GM19035 (cell line): ENCODE measurements around the gene RHOF.
"Not testable (repeated sequence)": the region's sequence is repeated elsewhere in the genome, so short reads cannot be mapped to it uniquely, and the experiment has no call there.

Experiments
- ATAC-seq: cut with Tn5 transposase; IDR thresholded peaks from one replicate; pipeline ENCODE4 v1.9.1; 2021; ENCODE audit not compliant: unreplicated experiment

The RHOF gene

DNA sequence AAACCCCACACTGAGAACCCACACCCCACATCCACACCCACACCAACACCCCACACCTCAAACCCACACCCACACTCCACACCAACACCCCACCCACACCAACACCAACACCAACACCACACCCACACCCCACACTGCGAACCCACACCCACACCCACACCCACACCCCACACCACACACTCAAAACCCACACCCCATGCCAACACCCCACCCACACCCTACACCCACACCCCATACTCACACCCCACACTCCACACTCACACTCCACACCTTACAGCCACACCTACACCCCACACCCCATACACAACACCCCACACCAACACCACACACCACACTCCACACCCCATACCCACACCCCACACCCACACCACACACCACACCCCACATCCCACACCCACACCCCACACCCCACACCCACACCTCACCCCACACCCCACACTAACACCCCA, 43.0 kb downstream of the RHOF start:
- no peak for ATAC-seq

DNA sequence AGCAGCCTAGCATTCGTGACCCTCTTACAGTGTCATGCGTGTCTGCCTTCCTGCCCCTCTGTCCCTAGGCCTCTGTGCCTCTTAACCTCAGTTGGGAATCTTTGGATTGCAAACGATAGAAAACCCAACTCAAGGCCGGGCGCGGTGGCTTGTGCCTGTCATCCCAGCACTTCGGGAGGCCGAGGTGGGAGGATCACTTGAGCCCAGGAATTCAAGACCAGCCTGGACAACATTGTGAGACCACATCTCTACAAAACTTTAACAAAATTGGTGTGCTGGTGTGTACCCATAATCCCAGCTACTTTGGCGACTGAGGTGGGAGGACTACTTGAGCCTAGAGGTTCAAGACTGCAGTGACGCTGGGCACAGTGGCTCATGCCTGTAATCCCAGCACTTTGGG, 44.2 kb downstream of the RHOF start:
- ATAC-seq, result no peak

DNA sequence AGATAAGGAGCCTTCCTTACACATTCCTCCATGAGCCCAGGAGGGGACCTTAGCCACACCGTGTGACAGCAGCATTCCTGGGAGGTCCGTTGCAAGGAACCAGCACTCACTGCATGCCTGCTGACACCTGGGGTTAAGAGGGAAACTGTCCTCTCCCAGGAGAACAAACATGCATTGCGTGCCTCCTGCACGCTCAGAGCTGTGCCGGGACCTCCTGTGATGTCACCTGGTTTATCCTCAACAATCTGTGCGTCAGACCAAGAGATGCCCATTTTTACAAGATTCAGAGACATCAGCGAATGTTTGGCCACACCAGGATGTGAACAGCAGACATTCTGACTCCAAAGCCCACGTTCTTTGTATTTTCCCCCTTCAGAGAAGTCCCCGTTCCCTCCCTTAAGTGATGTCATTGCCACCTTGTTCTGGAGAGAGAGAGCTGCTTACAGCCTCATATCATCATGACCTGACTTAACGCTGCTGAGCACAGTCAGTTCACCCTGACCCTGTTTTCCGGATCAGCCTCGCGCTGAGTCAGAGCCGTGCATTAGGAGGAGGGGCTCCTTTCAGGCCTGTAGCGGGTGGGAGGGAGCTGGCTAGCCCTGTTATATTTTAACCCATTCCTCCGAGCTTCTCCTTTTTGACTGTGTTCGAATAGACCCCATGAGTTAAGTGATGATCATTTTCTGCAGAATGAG, 44.8 kb downstream of the RHOF start:
- ATAC-seq, result no peak

- ATAC-seq, result no peak
Measured at GRCh38 chr12:121748218-121748570, 45.3 kb downstream of the RHOF start.

DNA sequence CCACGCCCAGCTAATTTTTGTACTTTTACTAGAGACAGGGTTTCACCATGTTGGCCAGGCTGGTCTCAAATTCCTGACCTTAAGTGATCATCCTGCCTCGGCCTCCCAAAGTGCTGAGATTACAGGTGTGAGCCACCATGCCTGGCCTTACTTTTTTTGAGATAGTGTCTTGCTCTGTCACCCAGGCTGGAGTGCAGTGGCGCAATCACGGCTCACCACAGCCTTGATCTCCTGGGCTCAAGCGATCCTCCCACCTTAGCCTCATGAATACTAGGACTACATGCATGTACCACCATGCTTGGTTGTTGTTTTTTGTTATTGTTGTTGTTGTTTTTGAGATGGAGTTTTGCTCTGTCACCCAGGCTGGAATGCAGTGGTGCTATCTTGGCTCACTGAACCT, 47.9 kb downstream of the RHOF start:
- not testable (repeated sequence) for ATAC-seq

DNA sequence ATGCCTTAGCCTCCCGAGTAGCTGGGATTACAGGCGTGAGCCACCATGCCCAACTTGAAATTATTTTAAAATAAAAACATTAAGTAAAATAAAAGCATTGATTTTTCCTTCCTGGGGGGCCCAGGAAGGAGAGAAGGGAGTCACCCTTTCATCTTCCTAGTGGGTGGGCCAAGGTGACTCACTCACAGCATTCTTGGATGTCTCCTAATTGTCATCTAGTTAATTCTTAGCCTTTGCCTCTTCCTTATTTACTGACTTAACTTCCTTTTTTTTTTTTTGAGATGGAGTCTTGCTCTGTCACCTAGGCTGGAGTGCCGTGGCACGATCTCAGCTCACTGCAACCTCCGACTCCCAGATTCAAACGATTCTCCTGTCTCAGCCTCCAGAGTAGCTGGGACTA, 51.7 kb downstream of the RHOF start:
- no peak for ATAC-seq

DNA sequence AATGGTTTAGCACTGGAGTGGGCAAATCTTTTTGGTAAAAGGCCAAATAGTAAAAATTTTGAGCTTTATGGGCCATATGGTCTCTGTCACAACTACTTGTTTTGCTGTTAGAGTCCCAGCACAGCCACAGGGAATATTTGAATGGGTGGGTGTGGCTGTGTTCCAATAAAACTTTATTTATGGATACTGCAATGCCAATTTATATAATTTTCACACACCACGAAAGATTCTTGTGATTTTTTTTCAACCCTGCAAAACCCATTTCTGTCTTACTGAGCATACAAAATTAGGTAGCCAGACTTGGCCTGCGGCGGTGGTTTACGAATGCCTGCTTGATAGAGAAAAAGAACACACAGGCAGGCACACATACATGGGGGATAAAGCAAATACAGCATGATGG, 52.6 kb downstream of the RHOF start:
- no peak for ATAC-seq

DNA sequence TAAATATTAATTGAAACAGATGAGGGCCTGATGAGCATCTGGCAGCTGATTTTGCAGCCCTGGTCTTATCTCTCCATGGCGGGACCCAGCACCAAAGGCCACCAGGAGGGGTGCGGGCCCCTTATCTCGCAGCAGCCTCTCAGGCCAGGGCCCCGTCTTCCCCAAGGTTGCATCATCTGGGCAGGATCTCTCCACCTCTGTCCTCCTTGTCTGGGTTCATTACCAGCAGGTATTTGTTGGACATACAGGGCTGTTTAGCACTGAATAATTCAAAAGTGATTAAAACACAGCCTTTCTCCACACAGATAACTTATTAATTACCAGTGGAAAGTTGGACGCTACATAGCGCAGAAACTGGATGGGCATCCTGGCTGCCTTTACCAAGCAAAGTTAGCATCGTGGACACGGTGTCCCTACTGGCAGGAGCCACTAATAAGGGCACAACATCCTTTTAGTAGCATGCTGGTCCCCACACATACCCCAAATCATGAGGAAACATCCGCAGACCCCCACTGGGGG, 55.1 kb downstream of the RHOF start:
- ATAC-seq, result no peak

GRCh38 chr12:121733849-121734248, 59.6 kb downstream of the RHOF start:
- ATAC-seq, result no peak

GRCh38 chr12:121731473-121731872, 62.0 kb downstream of the RHOF start:
- no peak for ATAC-seq

DNA sequence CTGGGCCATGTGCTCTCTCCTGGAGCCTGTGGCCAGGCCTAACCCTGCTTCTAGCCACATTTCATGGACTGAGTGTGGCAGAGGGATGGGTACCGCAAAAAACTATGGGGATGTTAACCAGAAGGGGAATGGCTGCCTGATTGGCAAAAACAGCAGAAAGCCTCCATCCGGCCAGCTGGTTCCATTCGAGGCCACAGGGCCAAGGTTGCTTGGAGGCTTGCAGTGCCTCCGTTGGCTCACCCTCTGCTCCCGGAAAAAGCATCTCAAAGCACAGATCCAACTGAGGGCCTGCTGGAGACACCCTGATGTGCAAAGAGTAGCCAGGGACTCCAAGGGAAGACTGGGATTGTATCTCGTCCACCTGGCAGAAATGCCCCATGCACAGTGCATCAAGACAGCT, 64.5 kb downstream of the RHOF start:
- no peak for ATAC-seq
